A549 treated with AZD2906 at 1 μM for 4 hours (cell line): ENCODE results near the gene PLAU. TPM values are rescaled to one million over a fixed set of nuclear protein-coding genes. Genes with fewer than 3 reads are reported as not detected.

Experiments
- total RNA-seq: library from RNA; stranded (reverse); fragments of 200-300 nt; extraction: Qiagen RNA extraction; gene quantifications from 5 replicates; pipeline ENCODE4 v1.2.3, GENCODE V29; 2022

PLAU gene
- 105 to 142 TPM (median 116 TPM) in 5 replicates for total RNA-seq

GRCh38 chr10:73910764-73911552, at the start of gene PLAU:
Gene PLAU, plus strand, starts transcription at chr10:73911132. Its CDS starts 424 bp downstream, at chr10:73911556.

GRCh38 chr10:73874267-73875138, 36.4 kb upstream of the PLAU start, which contains the start of gene CAMK2G:
Gene CAMK2G, minus strand, starts transcription at chr10:73874555. Its CDS starts 94 bp downstream, at chr10:73874461.

Other genes starting within 250 kb of the PLAU start
- 1.6 to 2.4 TPM (median 2.3 TPM) in 5 replicates for gene AGAP5, start 213.0 kb upstream of the PLAU start, total RNA-seq
- 50.8 to 58.8 TPM (median 56.2 TPM) in 5 replicates for gene SEC24C, start 166.8 kb upstream of the PLAU start, total RNA-seq
- 59.1 to 72.4 TPM (median 64.6 TPM) in 5 replicates for gene CHCHD1, start 129.1 kb upstream of the PLAU start, total RNA-seq
- gene ZSWIM8, start 125.5 kb upstream of the PLAU start, total RNA-seq = 29.4 to 42.7 TPM (median 40.2 TPM) in 5 replicates
- gene NDST2, start 99.5 kb upstream of the PLAU start, total RNA-seq = 15.0 to 19.2 TPM (median 15.5 TPM) in 5 replicates
- 16.6 to 20.5 TPM (median 18.5 TPM) in 5 replicates for gene CAMK2G, start 36.6 kb upstream of the PLAU start, total RNA-seq
- 190 to 251 TPM (median 238 TPM) in 5 replicates for gene VCL, start 87.0 kb downstream of the PLAU start, total RNA-seq
- gene AP3M1, start 239.7 kb downstream of the PLAU start, total RNA-seq = 27.6 to 36.2 TPM (median 30.7 TPM) in 5 replicates
- 30.7 to 32.7 TPM (median 32.4 TPM) in 5 replicates for gene ADK, start 240.1 kb downstream of the PLAU start, total RNA-seq